Activated naive CD4-positive, alpha-beta T cell treated with anti-CD3 and anti-CD28 coated beads, Interleukin-2, amount 50 U/mL, for 24 hours (primary cell): Measurements from ENCODE around the gene TRAF5.
A peak's percentile ranks its signal among the peaks of the same experiment; 100 is the strongest.
"Not testable (repeated sequence)": the region's sequence is repeated elsewhere in the genome, so short reads cannot be mapped to it uniquely, and the experiment has no call there.

Source experiments
- H3K27ac Mint-ChIP-seq: one replicate; pipeline ENCODE4 v1.8.0; 2021; ENCODE audit warnings: mild to moderate bottlenecking, mixed read lengths
- H3K27me3 Mint-ChIP-seq: one replicate; pipeline ENCODE4 v1.8.0; 2021; ENCODE audit warnings: mixed read lengths
- H3K36me3 Mint-ChIP-seq: one replicate; pipeline ENCODE4 v1.8.0; 2021; ENCODE audit warnings: mixed read lengths
- H3K4me1 Mint-ChIP-seq: one replicate; pipeline ENCODE4 v1.8.0; 2021; ENCODE audit warnings: mixed read lengths
- H3K4me3 Mint-ChIP-seq: one replicate; pipeline ENCODE4 v1.8.0; 2021; ENCODE audit warnings: mild to moderate bottlenecking, mixed read lengths
- H3K9me3 Mint-ChIP-seq: one replicate; pipeline ENCODE4 v1.8.0; 2021; ENCODE audit warnings: mixed read lengths

Gene TRAF5

GRCh38 chr1:211321646-211322045, 5.0 kb upstream of the TRAF5 start:
- H3K36me3 Mint-ChIP-seq, H3K9me3 Mint-ChIP-seq, H3K4me3 Mint-ChIP-seq, H3K27ac Mint-ChIP-seq, H3K27me3 Mint-ChIP-seq: not testable (repeated sequence)
- peaks cover 80% of the 10 kb centered on the region for H3K4me1 Mint-ChIP-seq

GRCh38 chr1:211323156-211324063, 3.2 kb upstream of the TRAF5 start:
- H3K4me1 Mint-ChIP-seq: peaks cover 82% of the 10 kb centered on the region

GRCh38 chr1:211324992-211325775, 1.4 kb upstream of the TRAF5 start:
- no peaks in the 10 kb centered on the region for H3K27me3 Mint-ChIP-seq
- H3K36me3 Mint-ChIP-seq: no peaks in the 10 kb centered on the region
- H3K9me3 Mint-ChIP-seq: no peaks in the 10 kb centered on the region
- peak overlapping the region; percentile 99 for H3K27ac Mint-ChIP-seq
- H3K4me3 Mint-ChIP-seq: peak overlapping the region; percentile 72
- peaks cover 86% of the 10 kb centered on the region for H3K4me1 Mint-ChIP-seq

More at GRCh38 chr1:211323156-211324063, 3.2 kb upstream of the TRAF5 start:
- Mint-ChIP-seq H3K9me3 (no peaks in the 10 kb centered on the region), H3K27me3 (no peaks in the 10 kb centered on the region), H3K4me3 (no peak overlapping the region), H3K36me3 (no peaks in the 10 kb centered on the region), H3K27ac (peak overlapping the region; percentile 79)

GRCh38 chr1:211326140-211326527, 499 bp upstream of the TRAF5 start:
- H3K4me3 Mint-ChIP-seq: peak overlapping the region; percentile 89
- no peaks in the 10 kb centered on the region for H3K27me3 Mint-ChIP-seq
- peak overlapping the region; percentile 99 for H3K27ac Mint-ChIP-seq
- no peaks in the 10 kb centered on the region for H3K9me3 Mint-ChIP-seq
- no peaks in the 10 kb centered on the region for H3K36me3 Mint-ChIP-seq
- peaks cover 88% of the 10 kb centered on the region for H3K4me1 Mint-ChIP-seq

- H3K4me1 Mint-ChIP-seq: peaks cover 89% of the 10 kb centered on the region
- no peaks in the 10 kb centered on the region for H3K36me3 Mint-ChIP-seq
- no peaks in the 10 kb centered on the region for H3K9me3 Mint-ChIP-seq
- H3K4me3 Mint-ChIP-seq: peak overlapping the region; percentile 90
- peak overlapping the region; percentile 97 for H3K27ac Mint-ChIP-seq
- H3K27me3 Mint-ChIP-seq: no peaks in the 10 kb centered on the region
These were observed 801 bp downstream of the TRAF5 start for GRCh38 chr1:211327346-211327921.

GRCh38 chr1:211328084-211328694, 1.6 kb downstream of the TRAF5 start:
- H3K36me3 Mint-ChIP-seq: no peaks in the 10 kb centered on the region
- peak overlapping the region; percentile 97 for H3K27ac Mint-ChIP-seq
- no peaks in the 10 kb centered on the region for H3K9me3 Mint-ChIP-seq
- H3K27me3 Mint-ChIP-seq: no peaks in the 10 kb centered on the region
- H3K4me1 Mint-ChIP-seq: peaks cover 89% of the 10 kb centered on the region
- peak overlapping the region; percentile 90 for H3K4me3 Mint-ChIP-seq

- H3K27ac Mint-ChIP-seq: peak overlapping the region; percentile 63
These were observed 2.3 kb downstream of the TRAF5 start for GRCh38 chr1:211328866-211329475.

GRCh38 chr1:211329764-211330201, 3.1 kb downstream of the TRAF5 start:
- no peaks in the 10 kb centered on the region for H3K27me3 Mint-ChIP-seq
- peak overlapping the region; percentile 90 for H3K4me3 Mint-ChIP-seq
- peak overlapping the region; percentile 63 for H3K27ac Mint-ChIP-seq
- peaks cover 91% of the 10 kb centered on the region for H3K4me1 Mint-ChIP-seq
- H3K9me3 Mint-ChIP-seq: no peaks in the 10 kb centered on the region
- peaks cover 1% of the 10 kb centered on the region for H3K36me3 Mint-ChIP-seq

More at GRCh38 chr1:211328866-211329475, 2.3 kb downstream of the TRAF5 start:
- peak overlapping the region; percentile 90 for H3K4me3 Mint-ChIP-seq
- no peaks in the 10 kb centered on the region for H3K27me3 Mint-ChIP-seq
- H3K4me1 Mint-ChIP-seq: peaks cover 87% of the 10 kb centered on the region
- no peaks in the 10 kb centered on the region for H3K36me3 Mint-ChIP-seq
- H3K9me3 Mint-ChIP-seq: no peaks in the 10 kb centered on the region

- Mint-ChIP-seq H3K27me3 (no peaks in the 10 kb centered on the region), H3K9me3 (no peaks in the 10 kb centered on the region), H3K4me3 (peak overlapping the region; percentile 90), H3K36me3 (peaks cover 2% of the 10 kb centered on the region), H3K27ac (peak overlapping the region; percentile 83), H3K4me1 (peaks cover 91% of the 10 kb centered on the region)
These were observed 3.8 kb downstream of the TRAF5 start for GRCh38 chr1:211330282-211330936.

- Mint-ChIP-seq H3K36me3 (peaks cover 2% of the 10 kb centered on the region), H3K4me1 (peaks cover 91% of the 10 kb centered on the region), H3K9me3 (no peaks in the 10 kb centered on the region), H3K27me3 (no peaks in the 10 kb centered on the region), H3K4me3 (peak overlapping the region; percentile 90), H3K27ac (peak overlapping the region; percentile 83)
These were observed 4.5 kb downstream of the TRAF5 start for GRCh38 chr1:211331011-211331709.

- Mint-ChIP-seq H3K36me3 (peaks cover 2% of the 10 kb centered on the region), H3K27me3 (no peaks in the 10 kb centered on the region), H3K9me3 (no peaks in the 10 kb centered on the region), H3K4me3 (no peak overlapping the region), H3K4me1 (peaks cover 96% of the 10 kb centered on the region), H3K27ac (peak overlapping the region; percentile 75)
These were observed 5.5 kb downstream of the TRAF5 start for GRCh38 chr1:211332036-211332616.

GRCh38 chr1:211332830-211333229, 6.2 kb downstream of the TRAF5 start:
- H3K27ac Mint-ChIP-seq: peak overlapping the region; percentile 75

GRCh38 chr1:211333906-211334305, 7.3 kb downstream of the TRAF5 start:
- Mint-ChIP-seq H3K27me3 (no peaks in the 10 kb centered on the region), H3K27ac (peak overlapping the region; percentile 20), H3K4me3 (no peak overlapping the region)

More at GRCh38 chr1:211332830-211333229, 6.2 kb downstream of the TRAF5 start:
- H3K9me3 Mint-ChIP-seq: no peaks in the 10 kb centered on the region
- no peaks in the 10 kb centered on the region for H3K27me3 Mint-ChIP-seq
- H3K4me1 Mint-ChIP-seq: peaks cover 97% of the 10 kb centered on the region
- no peak overlapping the region for H3K4me3 Mint-ChIP-seq
- H3K36me3 Mint-ChIP-seq: peaks cover 4% of the 10 kb centered on the region

GRCh38 chr1:211334986-211335385, 8.4 kb downstream of the TRAF5 start:
- Mint-ChIP-seq H3K4me3 (peak overlapping the region; percentile 72), H3K36me3 (peaks cover 4% of the 10 kb centered on the region), H3K9me3 (no peaks in the 10 kb centered on the region), H3K4me1 (peaks cover 94% of the 10 kb centered on the region), H3K27me3 (no peaks in the 10 kb centered on the region), H3K27ac (peak overlapping the region; percentile 83)

More at GRCh38 chr1:211333906-211334305, 7.3 kb downstream of the TRAF5 start:
- H3K36me3 Mint-ChIP-seq: peaks cover 4% of the 10 kb centered on the region
- peaks cover 94% of the 10 kb centered on the region for H3K4me1 Mint-ChIP-seq
- H3K9me3 Mint-ChIP-seq: no peaks in the 10 kb centered on the region
